Stimulated activated CD8-positive, alpha-beta memory T cell treated with anti-CD3 and anti-CD28 coated beads, Interleukin-15, amount 100 ng/mL, for 48 hours (primary cell): Measurements from ENCODE around the gene TRIM74.
A peak's percentile ranks its signal among the peaks of the same experiment; 100 is the strongest.
"Not testable (repeated sequence)": the region's sequence is repeated elsewhere in the genome, so short reads cannot be mapped to it uniquely, and the experiment has no call there.

Source experiments
- DNase-seq, 2 donors: peaks; one replicate each; pipeline ENCODE4 v3.0.0-alpha.2; 2020; ENCODE audit warnings: low read depth in 2 of 2

Gene TRIM74

DNA sequence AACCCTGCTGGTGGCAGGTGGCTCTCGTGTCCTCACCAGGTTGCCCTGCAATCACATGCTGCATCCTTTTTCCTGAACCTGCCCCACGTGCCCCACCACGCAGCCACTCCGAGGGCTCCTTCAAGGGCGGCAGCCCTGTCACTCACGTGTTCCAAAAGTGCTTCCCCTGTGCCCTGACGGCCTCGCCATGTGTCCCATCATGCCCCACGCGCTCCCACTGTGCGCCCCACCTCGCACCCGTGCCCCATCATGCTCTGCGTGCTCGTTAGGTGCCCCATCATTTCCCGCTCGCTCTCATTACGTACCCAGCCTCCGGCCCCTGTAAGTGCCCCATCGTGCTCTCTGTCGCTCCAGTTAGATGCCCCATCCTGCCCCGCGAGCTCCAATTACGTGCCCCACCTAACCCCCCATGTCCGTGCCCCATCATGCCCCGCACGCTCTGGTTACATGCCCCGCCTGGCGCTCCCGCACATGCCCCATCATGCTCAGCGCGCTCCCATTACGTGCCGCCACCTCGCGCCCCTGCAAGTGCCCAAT is at the start of gene TRIM74:
Gene TRIM74, minus strand, starts transcription at position 487 of the 537 bp plus-strand sequence. CDS start 3,309 bp downstream, outside the sequence.
- DNase-seq = not testable (repeated sequence)

DNA sequence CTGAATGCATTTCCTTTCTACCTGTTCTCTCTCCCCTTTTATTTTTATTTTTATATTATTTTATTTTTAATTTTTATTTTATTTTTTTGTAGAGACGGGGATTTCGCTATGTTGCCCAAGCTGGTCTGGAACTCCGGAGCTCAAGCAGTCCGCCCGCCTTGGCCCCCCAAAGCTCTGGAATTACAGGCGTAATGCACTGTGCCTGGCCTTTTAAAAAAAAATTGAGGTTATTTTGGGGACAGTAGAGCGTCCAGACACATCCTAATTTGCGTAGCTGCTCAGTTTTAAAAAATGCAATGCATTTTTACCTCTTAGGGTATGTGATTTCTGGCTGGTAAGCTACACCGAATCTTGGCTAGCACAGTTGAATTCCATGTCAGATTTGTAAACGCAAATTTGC is 37.2 kb upstream of the TRIM74 start:
- not testable (repeated sequence) for DNase-seq

DNA sequence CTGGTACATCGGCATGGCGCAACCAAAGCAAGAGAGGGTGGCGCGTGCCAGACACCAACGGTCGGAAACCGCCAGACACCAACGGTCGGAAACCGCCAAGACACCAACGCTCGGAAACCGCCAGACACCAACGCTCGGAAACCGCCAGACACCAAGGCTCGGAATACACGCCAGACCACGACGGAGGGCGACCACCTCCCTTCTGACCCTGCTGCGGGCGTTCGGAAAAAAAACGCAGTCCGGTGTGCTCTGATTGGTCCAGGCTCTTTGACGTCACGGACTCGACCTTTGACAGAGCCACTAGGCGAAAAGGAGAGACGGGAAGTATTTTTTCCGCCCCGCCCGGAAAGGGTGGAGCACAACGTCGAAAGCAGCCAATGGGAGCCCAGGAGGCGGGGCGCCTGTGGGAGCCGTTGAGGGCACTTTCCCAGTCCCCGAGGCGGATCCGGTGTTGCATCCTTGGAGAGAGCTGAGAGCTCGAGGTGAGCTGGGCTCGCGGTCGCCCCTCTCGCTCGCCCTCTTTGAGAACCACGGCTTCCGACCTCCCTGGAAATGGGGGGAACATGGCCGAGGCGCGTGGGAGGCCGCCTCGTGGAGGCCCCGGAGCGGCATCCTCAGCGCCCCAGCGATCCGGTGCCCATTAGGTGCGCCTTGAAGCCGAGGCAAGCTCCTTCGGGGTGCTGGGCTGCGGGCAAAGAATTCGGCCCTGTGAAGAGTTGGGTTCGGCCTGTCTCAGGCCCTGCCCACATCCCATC is 36.6 kb upstream of the TRIM74 start:
- DNase-seq = peak; percentile 90 to 93

DNA sequence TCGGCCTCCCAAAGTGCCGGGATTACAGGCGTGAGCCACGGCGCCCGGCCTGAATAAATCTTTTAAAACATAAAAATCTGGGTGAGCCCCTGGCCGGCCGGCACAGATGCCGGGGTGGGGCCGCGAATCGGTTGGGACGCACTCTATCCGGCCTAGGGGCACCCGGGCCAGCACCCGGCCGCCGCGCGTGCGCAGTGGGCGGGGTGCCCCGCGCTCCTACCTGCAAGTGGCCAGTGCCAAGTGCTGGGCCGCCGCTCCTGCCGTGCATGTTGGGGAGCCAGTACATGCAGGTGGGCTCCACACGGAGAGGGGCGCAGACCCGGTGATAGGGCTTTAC is 36.1 kb upstream of the TRIM74 start:
- peak; percentile 71 to 77 for DNase-seq

- not testable (repeated sequence) for DNase-seq
These were observed 28.7 kb upstream of the TRIM74 start for GRCh38 chr7:72997887-72998468.

GRCh38 chr7:72997447-72997846 is 28.2 kb upstream of the TRIM74 start:
- DNase-seq = not testable (repeated sequence)

- DNase-seq = not testable (repeated sequence)
These were observed 26.2 kb upstream of the TRIM74 start for GRCh38 chr7:72995484-72995883.

GRCh38 chr7:72990146-72990913 is 21.1 kb upstream of the TRIM74 start:
- DNase-seq = not testable (repeated sequence)

- DNase-seq = not testable (repeated sequence)
These were observed 12.8 kb upstream of the TRIM74 start for GRCh38 chr7:72982084-72982483.

- not testable (repeated sequence) for DNase-seq
These were observed 11.1 kb upstream of the TRIM74 start for GRCh38 chr7:72980382-72980781.

- DNase-seq = not testable (repeated sequence)
These were observed 7.2 kb upstream of the TRIM74 start for GRCh38 chr7:72976434-72976833.

DNA sequence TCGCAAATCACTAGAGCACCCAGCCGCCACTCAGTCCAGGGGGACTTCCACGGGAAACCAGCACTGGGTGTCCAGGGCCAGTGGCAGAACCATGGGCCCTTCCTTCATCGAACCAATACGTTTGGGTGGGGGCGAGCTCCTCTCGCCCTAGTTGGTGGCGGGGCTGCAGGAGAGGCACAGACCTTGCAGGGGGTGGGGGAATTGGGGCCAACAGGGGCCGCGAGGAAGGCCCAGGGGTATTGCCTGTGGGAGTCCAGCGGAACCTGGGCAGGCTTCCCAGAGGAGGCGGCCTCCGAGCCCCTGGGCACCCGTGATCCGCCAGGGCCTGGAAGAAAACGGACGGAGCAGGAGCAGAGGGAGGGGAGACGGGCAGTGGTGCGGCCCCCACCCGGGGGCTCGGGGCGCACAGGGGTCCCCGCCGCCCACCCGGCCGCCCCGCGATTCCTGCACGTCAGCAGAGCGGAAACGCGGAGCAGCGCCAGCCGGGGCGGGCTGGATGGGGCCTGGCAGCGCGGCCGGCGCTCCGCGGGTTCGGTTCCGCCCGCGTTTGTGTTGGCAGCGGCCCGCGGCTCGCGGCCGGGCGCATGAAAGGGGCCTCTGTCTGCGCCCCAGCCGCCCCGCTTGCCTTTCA is 6.5 kb upstream of the TRIM74 start:
- DNase-seq = not testable (repeated sequence)

- not testable (repeated sequence) for DNase-seq
These were observed 5.5 kb upstream of the TRIM74 start for GRCh38 chr7:72974781-72975180.

- DNase-seq = not testable (repeated sequence)
These were observed 2.2 kb upstream of the TRIM74 start for GRCh38 chr7:72971505-72971904.

DNA sequence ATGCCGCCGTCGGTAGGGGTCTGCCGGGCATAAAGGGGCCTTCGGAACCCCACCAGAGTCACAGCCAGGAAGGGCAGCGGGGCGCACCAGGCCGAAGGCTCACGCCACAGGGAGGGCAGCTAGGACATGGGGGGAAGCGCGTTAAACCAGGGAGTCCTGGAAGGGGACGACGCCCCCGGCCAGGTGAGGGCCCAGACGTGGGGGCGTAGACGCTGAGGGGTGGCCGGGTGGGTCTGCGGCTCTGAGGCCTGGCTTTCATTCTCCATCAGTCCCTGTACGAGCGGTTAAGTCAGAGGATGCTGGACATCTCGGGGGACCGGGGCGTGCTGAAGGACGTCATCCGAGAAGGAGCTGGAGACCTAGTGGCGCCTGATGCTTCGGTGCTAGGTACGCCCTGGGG is 422 bp upstream of the TRIM74 start:
- not testable (repeated sequence) for DNase-seq

DNA sequence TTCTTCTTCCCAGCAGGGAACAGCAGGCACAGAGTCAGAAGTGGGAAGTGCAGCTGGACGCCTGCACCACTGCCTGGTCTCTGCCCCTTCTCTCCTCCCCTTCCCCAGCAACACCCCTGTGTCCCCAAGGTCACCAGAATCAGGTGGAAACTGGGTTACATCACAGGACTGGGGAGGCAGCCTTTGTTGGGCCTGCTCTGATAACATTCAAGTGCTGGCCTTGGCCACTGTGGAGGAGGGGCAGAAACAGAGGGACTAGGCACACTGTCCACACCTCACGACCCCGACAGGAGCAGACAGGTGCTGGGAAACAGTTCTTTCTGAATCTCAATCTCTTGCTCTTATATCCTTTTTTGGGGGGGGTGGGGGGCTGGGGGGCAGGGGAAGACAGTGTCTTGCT is 2.4 kb downstream of the TRIM74 start:
- DNase-seq = not testable (repeated sequence)

- not testable (repeated sequence) for DNase-seq
These were observed 3.9 kb downstream of the TRIM74 start for GRCh38 chr7:72965186-72965975.

DNA sequence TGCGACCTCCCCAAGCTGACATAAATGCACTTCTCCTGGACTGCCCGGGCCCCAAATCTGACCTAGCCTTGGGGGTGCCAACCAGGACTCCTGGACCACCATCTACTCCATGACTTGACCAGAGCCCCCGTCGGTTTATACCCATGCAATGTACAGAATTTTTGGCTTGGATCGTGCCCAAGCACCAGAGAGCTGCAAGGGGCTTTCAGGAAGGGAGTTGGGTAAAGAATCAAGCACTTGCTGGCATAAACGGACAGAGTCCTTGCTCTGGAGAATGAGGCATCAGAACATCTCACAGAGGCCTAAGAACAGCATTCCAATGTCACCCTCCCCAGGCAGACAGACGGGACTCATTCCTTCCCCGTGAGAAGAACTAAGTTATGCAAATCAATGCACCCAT is 6.2 kb downstream of the TRIM74 start:
- not testable (repeated sequence) for DNase-seq

DNA sequence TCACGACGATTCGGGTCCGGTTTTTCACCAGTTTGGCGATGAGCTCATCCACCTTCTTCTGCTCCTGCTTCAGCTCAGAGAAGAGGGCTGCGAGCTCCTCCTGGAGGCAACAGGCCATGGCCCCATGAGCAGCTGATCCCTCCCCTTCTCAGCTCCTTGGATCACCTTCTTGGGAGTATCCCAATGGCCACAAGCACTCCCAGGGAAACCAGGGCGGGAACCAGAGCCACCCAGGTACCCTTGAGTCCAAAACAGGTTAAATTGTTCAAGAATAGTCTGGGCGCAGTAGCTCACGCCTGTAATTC is 8.0 kb downstream of the TRIM74 start:
- DNase-seq = not testable (repeated sequence)

- not testable (repeated sequence) for DNase-seq
These were observed 8.5 kb downstream of the TRIM74 start for GRCh38 chr7:72960626-72961345.
